K562 (cell line): ENCODE results near the gene ATRIP. TPM values are rescaled to one million over a fixed set of nuclear protein-coding genes. Genes with fewer than 3 reads are reported as not detected.
A peak's percentile ranks its signal among the peaks of the same experiment; 100 is the strongest.

ENCODE experiments used
- ASH1L ChIP-seq: fragments of 450-650 bp; IDR thresholded peaks from 2 replicates; pipeline ENCODE4 v1.6.1; 2018; ENCODE audit warnings: borderline replicate concordance, mild to moderate bottlenecking, low read depth; ENCODE audit not compliant: partially characterized antibody
- ETS2 ChIP-seq: IDR thresholded peaks from 2 replicates; pipeline ENCODE4 v1.6.1; 2016; ENCODE audit warnings: borderline replicate concordance, missing genetic modification characterization, mild to moderate bottlenecking, moderate library complexity, missing compliant biosample characterization; ENCODE audit not compliant: poor library complexity, severe bottlenecking
- KLF16 ChIP-seq: IDR thresholded peaks from 2 replicates; pipeline ENCODE4 v1.6.1; 2016; ENCODE audit warnings: antibody characterized with exemption
- NR1H2 ChIP-seq: sonication (generic); formaldehyde crosslinking; IDR thresholded peaks from 2 replicates; pipeline ENCODE4 v1.4.0; 2020; ENCODE audit warnings: mild to moderate bottlenecking, missing genetic modification reagents
- SIX5 ChIP-seq, 2 experiments: IDR thresholded peaks; 2 replicates each; pipeline ENCODE4 v1.6.1; 2011; ENCODE audit warnings: low read length in 2 of 2, borderline replicate concordance in 1 of 2, low read depth in 1 of 2, mild to moderate bottlenecking in 1 of 2, moderate library complexity in 1 of 2; ENCODE audit not compliant: insufficient read depth in 1 of 2
- STAT5B ChIP-seq: fragments of 250-450 bp; sonication (Bioruptor Pico); IDR thresholded peaks from 2 replicates; pipeline ENCODE4 v1.8.0; 2021; ENCODE audit warnings: mild to moderate bottlenecking, inconsistent platforms
- TEAD2 ChIP-seq: fragments of 450-650 bp; IDR thresholded peaks from 2 replicates; pipeline ENCODE4 v1.6.1; 2016; ENCODE audit warnings: missing genetic modification characterization, control low read depth, missing compliant biosample characterization
- THRAP3 ChIP-seq: fragments of 450-650 bp; IDR thresholded peaks from 2 replicates; pipeline ENCODE4 v1.6.1; 2016; ENCODE audit warnings: mild to moderate bottlenecking, inconsistent platforms, borderline replicate concordance
- TRIM24 ChIP-seq, 2 experiments: fragments of 450-650 bp; IDR thresholded peaks; 2 replicates each; pipeline ENCODE4 v1.6.1; 2016
- ZNF311 ChIP-seq: fragments of 250-450 bp; sonication (Bioruptor Pico); IDR thresholded peaks from 2 replicates; pipeline ENCODE4 v1.4.0; 2020; ENCODE audit warnings: mild to moderate bottlenecking, moderate library complexity
- ZNF431 ChIP-seq: sonication (generic); formaldehyde crosslinking; IDR thresholded peaks from 2 replicates; pipeline ENCODE4 v1.8.0; 2022; ENCODE audit warnings: mild to moderate bottlenecking, missing genetic modification reagents
- polyA plus RNA-seq, 8 experiments: library from polyadenylated mRNA; depleted of rRNA in 4 of 8; stranded (reverse) in 5 of 8; unstranded in 3 of 8; fragments of >200 nt; fragmentation: Nextera tagmentation in 2 of 8; fragmentation: Illumina TruSeq in 1 of 8; extraction: Ambion mirVana in 2 of 8; extraction: Trizol in 1 of 8; gene quantifications; 2 replicates each; pipeline versions ENCODE4 v1.2.1 to v1.2.3, GENCODE V29; 2011 to 2014; ENCODE audit warnings: inconsistent platforms in 1 of 8, missing spikeins in 1 of 8
- total RNA-seq, 7 experiments: library from RNA; depleted of rRNA in 6 of 7; stranded (reverse); fragments of >200 nt in 6 of 7; fragmentation: Illumina TruSeq in 2 of 7; extraction: Trizol in 2 of 7; gene quantifications; 2 replicates each; pipeline versions ENCODE4 v1.2.1 to v1.2.3, GENCODE V29; 2011 to 2021; ENCODE audit warnings: low replicate concordance in 1 of 7
- TF ChIP-seq, protein P1 (sequence below), 2 experiments: IDR thresholded peaks; 2 replicates each; pipeline ENCODE4 v1.6.1; 2011; ENCODE audit warnings: borderline replicate concordance in 1 of 2, control low read depth in 1 of 2, low read depth in 1 of 2, low read length in 1 of 2, mild to moderate bottlenecking in 1 of 2, mixed read lengths in 1 of 2, moderate library complexity in 1 of 2; ENCODE audit not compliant: insufficient read depth in 1 of 2, insufficient read length in 1 of 2, poor library complexity in 1 of 2, severe bottlenecking in 1 of 2; ENCODE audit errors: extremely low read depth in 1 of 2

ATRIP gene
- total and polyA plus RNA-seq, 9 of the 15 experiments (the other 6 are each of a cell fraction or from before 2014, with no cell fraction given): 1.7 to 15.7 (median 10.5) TPM

DNA sequence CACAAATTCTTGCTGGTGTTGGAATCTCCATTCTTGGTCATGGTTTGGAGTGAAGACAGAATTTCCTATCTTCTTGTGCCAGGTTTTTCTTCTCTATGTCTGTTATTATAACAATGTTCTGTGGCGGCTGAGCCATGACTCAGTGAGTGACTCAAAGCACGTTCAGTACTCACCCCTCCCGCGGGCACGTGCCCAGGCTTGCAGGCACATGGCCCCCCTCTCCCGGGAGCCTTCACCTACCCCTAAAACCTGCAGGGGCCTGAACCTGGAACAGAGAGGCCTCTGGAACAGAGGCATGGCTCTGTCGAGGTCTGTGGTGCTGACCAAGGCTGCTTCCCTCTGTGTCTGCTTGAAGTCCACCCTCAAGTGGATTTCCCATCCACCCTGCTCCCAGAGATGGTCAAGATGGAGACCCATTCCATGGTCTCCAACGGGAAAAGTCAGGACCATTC, 44.2 kb upstream of the ATRIP start (continued):
- TF ChIP-seq, protein P1, sequence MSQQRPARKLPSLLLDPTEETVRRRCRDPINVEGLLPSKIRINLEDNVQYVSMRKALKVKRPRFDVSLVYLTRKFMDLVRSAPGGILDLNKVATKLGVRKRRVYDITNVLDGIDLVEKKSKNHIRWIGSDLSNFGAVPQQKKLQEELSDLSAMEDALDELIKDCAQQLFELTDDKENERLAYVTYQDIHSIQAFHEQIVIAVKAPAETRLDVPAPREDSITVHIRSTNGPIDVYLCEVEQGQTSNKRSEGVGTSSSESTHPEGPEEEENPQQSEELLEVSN (IDR thresholded peaks at IDR 0.05; ENCODE audit: borderline replicate concordance in 1 of 2, extremely low read depth in 1 of 2, insufficient read depth in 1 of 2, insufficient read length in 1 of 2, low read depth in 1 of 2, low read length in 1 of 2, poor library complexity in 1 of 2, severe bottlenecking in 1 of 2): peak in 1 of 2 experiments; percentile 28
- TF ChIP-seq STAT5B (CRISPR knock-in tag) (no peak), NR1H2 (no peak), KLF16 (no peak), ZNF431 (CRISPR knock-in tag) (no peak), ASH1L (no peak), SIX5 (IDR thresholded peaks at IDR 0.05; ENCODE audit: borderline replicate concordance in 1 of 2, insufficient read depth in 1 of 2, low read depth in 1 of 2, low read length in 2 of 2) (no peak), TRIM24 (IDR thresholded peaks at IDR 0.05) (no peak), ZNF311 (CRISPR knock-in tag) (no peak), THRAP3 (no peak), ETS2 (tag) (no peak), TEAD2 (tag) (no peak)
